ENCODE measurements around the gene SMIM27.

GRCh38 chr9:32502464-32502863 is 49.7 kb upstream of the SMIM27 start:
- no peak for TF ChIP-seq YY1 (IDR thresholded peaks at IDR 0.05; ENCODE audit: insufficient read depth, insufficient replicate concordance, low read depth, low read length)
- no peak for TF ChIP-seq ZKSCAN1 (IDR thresholded peaks at IDR 0.05; ENCODE audit: low read length)
- TF ChIP-seq POLR2A (IDR thresholded peaks at IDR 0.05; ENCODE audit: insufficient read depth in 1 of 2, low read depth in 2 of 2, low read length in 2 of 2): no peak
- TF ChIP-seq JARID2 (CRISPR knock-in tag; IDR thresholded peaks at IDR 0.05; ENCODE audit: insufficient replicate concordance): no peak
- TF ChIP-seq RAD21 (CRISPR knock-in tag; IDR thresholded peaks at IDR 0.05): no peak
- no peak for TF ChIP-seq FIP1L1 (IDR thresholded peaks at IDR 0.05; ENCODE audit: borderline replicate concordance, insufficient read depth, low read depth, low read length)
- TF ChIP-seq ZNF850 (CRISPR knock-in tag; conservative IDR thresholded peaks at IDR 0.05): no peak

Measured in HepG2 (cell line).